Rectal smooth muscle tissue (tissue), 1 donor: ENCODE data around the gene AKR1A1.

ENCODE experiments used
- H3K27ac ChIP-seq: one replicate; pipeline ENCODE4 v1.7.0; 2013; ENCODE audit warnings: low read depth, low read length, inconsistent platforms
- H3K27me3 ChIP-seq: one replicate; pipeline ENCODE4 v1.7.0; 2013; ENCODE audit warnings: low read length; ENCODE audit not compliant: control insufficient read depth, insufficient read depth
- H3K36me3 ChIP-seq: one replicate; pipeline ENCODE4 v1.7.0; 2013; ENCODE audit warnings: low read length; ENCODE audit not compliant: control insufficient read depth, insufficient read depth
- H3K4me1 ChIP-seq: one replicate; pipeline ENCODE4 v1.7.0; 2013; ENCODE audit warnings: low read length; ENCODE audit not compliant: control insufficient read depth, insufficient read depth
- H3K4me3 ChIP-seq: one replicate; pipeline ENCODE4 v1.7.0; 2013; ENCODE audit warnings: low read length
- H3K9ac ChIP-seq: one replicate; pipeline ENCODE4 v1.7.0; 2013; ENCODE audit warnings: low read length

Gene AKR1A1

DNA sequence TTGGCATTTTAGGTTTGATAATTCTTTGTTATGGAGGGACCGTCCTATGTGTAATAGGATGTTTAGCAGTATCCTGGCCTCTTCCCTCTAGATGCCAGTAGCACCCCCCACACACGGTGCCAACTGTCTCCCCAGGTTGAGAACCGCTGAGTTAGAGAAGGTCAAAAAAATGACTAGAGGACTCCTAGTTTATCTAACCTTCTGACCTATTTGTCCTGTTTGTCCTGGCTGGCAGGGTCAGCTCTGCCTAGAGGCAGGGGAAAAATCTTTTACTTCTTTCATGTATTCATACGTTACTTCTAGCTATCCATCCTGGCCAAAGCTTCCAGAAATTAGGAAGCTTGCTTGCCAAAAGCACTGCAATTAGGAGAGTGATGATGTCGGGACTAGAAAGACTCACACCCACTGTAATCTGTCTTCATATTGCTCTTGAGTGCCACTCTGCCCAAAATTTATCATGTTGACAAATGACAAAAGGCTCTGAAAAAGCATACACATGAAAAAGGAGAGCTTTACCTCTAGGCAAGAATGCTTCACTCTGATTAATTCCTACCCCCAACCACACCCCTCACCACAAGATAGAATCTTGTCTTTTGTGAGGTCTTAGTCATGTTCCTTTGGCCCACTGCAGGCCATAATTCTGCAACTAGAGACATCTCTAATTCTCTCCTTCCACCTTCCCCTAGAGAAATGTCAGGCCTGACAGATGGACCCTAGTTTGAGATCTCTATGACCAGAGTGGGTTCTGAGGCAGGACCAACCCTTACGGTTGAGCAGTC, 14.4 kb upstream of the AKR1A1 start:
- no peak overlapping the region for H3K4me3 ChIP-seq
- no peaks in the 10 kb centered on the region for H3K36me3 ChIP-seq
- no peaks in the 10 kb centered on the region for H3K4me1 ChIP-seq
- no peaks in the 10 kb centered on the region for H3K27me3 ChIP-seq
- no peak overlapping the region for H3K9ac ChIP-seq
- H3K27ac ChIP-seq = no peak overlapping the region

DNA sequence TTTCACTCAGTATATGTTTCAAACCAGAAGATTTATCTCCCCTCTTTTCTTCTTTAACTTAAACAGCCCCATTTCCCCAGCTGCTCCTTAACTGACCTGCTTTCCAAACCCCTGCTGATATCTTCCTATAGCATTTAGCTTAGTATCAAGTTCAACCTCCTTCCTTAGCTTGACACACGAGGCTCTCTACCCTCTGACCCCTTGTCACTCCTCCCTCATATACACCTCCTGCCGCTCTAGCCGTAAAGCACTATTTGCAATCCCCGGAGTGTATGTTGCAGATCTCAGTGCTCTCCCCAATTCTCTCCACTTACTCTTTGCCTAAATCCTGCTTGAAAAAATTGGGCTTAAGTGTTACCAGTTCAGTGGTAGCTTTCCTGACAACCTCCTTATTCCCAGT, 13.7 kb upstream of the AKR1A1 start:
- no peak overlapping the region for H3K27ac ChIP-seq
- H3K9ac ChIP-seq = no peak overlapping the region
- H3K4me1 ChIP-seq = no peaks in the 10 kb centered on the region
- H3K36me3 ChIP-seq = no peaks in the 10 kb centered on the region
- H3K27me3 ChIP-seq = no peaks in the 10 kb centered on the region
- H3K4me3 ChIP-seq = no peak overlapping the region

GRCh38 chr1:45541193-45541592, 9.4 kb upstream of the AKR1A1 start:
- no peak overlapping the region for H3K27ac ChIP-seq
- no peak overlapping the region for H3K4me3 ChIP-seq
- H3K9ac ChIP-seq = no peak overlapping the region
- H3K36me3 ChIP-seq = no peaks in the 10 kb centered on the region
- no peaks in the 10 kb centered on the region for H3K27me3 ChIP-seq
- no peaks in the 10 kb centered on the region for H3K4me1 ChIP-seq

DNA sequence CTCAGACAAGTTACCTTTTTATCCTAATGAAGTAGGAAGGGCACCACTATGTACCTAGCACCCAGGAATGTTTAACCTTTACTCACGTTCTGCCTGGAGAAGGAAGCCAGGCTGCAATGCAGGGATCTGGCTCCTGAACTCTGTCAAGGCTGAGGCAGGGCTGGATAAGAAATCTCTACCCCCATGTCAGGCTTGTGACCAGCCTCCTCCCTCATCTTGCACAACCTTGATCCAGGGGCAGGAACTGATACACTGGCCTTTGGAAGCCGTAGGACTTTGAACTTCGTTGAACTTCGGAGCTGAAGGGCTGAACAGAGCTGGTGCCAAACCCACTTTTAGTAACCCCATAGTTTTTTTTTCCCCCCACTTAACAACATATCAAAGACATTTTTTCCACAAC, 8.0 kb upstream of the AKR1A1 start:
- no peak overlapping the region for H3K4me3 ChIP-seq
- no peaks in the 10 kb centered on the region for H3K36me3 ChIP-seq
- no peaks in the 10 kb centered on the region for H3K4me1 ChIP-seq
- no peak overlapping the region for H3K27ac ChIP-seq
- no peaks in the 10 kb centered on the region for H3K27me3 ChIP-seq
- H3K9ac ChIP-seq = no peak overlapping the region

DNA sequence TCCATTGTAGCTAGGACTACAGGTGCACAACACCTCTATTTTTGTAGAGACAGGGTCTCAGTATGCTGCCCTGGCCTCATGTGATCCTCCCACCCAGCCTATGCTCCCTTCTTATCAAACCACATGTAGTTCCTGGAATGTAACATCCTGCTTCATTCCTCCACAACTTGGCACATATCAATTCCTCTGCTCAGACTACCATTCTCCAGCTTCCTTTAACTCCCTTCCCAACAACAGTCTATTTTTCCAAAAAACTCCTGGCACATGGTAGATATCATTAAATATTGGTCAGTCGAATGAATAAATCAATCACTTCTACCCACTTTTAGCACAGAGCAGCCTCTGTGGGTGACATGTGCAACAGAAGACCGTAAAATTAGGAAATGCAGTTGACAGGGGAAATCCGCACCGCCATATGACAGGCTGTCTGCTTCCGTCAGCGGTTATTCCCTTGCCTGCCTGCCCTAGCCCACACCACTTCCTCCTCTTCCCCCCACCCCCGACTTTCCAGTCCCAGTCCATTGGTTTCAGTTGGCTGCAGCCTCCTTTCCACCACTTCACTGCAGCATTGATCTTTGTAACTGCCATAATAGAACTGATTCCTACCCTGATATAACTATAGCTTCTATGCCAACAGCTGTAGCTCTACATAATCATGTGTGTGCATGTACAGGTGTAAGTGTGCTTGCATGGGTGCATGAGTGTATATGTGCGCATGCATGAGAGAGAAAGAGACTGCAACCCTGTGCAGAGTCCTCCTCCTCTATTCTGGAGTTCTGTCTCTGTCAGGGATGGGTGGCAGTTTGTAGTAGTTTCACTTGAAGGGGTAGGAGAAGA, 6.8 kb upstream of the AKR1A1 start:
- Histone ChIP-seq H3K4me3 (no peak overlapping the region), H3K9ac (no peak overlapping the region), H3K27ac (no peak overlapping the region), H3K27me3 (no peaks in the 10 kb centered on the region), H3K36me3 (no peaks in the 10 kb centered on the region), H3K4me1 (no peaks in the 10 kb centered on the region)

DNA sequence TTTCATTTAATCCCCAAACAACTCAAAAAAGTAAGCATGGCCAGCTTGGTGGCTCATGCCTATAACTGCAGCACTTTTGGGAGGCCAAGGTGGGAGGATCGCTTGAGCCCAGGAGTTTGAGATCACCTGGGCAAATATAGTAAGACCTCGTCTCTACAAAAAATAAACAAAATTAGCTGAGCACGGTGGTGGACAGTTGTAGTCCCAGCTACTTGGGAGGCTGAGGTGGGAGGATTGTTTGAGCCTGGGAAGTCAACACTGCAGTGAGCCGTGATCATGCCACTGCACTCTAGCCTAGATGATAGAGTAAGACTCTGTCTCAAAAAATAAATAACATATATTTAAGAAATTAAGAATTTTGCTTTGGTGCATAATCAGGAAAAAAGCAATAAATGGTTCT, 6.1 kb upstream of the AKR1A1 start:
- H3K36me3 ChIP-seq = no peaks in the 10 kb centered on the region
- H3K4me1 ChIP-seq = no peaks in the 10 kb centered on the region
- no peak overlapping the region for H3K27ac ChIP-seq
- H3K27me3 ChIP-seq = no peaks in the 10 kb centered on the region
- no peak overlapping the region for H3K9ac ChIP-seq
- no peak overlapping the region for H3K4me3 ChIP-seq

- H3K9ac ChIP-seq = no peak overlapping the region
- no peaks in the 10 kb centered on the region for H3K36me3 ChIP-seq
- no peaks in the 10 kb centered on the region for H3K27me3 ChIP-seq
- H3K4me3 ChIP-seq = no peak overlapping the region
- H3K4me1 ChIP-seq = no peaks in the 10 kb centered on the region
- H3K27ac ChIP-seq = no peak overlapping the region
These were observed 5.6 kb upstream of the AKR1A1 start for GRCh38 chr1:45545019-45545493.

DNA sequence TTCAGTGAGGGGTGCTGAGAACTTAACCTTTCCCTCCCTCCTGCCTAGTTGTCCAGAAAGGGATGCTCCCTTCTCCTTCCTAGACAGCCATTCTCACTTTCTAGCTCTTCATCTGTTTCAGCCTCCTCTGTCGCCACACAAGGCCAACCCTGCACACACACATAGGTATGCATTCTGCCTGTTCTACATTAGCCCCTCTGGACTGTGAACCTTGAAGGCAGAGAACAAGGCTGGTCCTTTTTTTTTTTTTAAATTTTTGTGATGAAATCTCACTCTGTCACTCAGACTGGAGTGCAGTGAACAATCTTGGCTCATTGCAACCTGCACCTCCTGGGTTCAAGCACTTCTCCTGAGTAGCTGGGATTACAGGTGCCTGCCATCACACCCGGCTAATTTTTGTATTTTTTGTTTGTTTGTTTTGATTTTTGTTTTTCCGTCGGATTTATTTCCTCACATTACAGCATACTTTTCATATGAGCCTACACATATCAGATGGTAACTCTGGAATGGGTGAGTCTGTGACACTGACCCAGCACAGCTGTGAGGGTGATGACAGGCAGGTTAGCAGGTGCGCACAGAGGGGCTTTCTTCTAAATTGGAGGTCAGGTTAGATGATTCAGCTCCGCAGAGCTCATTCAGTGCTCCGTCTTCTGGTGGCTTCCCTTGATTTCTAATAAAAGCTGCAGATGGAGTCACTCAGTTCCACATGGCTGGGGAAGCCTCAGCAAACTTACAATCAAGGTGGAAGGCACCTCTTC, 4.9 kb upstream of the AKR1A1 start:
- Histone ChIP-seq H3K27ac (no peak overlapping the region), H3K27me3 (no peaks in the 10 kb centered on the region), H3K4me3 (no peak overlapping the region), H3K9ac (no peak overlapping the region), H3K4me1 (no peaks in the 10 kb centered on the region), H3K36me3 (no peaks in the 10 kb centered on the region)

- H3K4me3 ChIP-seq = peak overlapping the region; percentile 87
- H3K9ac ChIP-seq = no peak overlapping the region
- peaks cover 7% of the 10 kb centered on the region for H3K4me1 ChIP-seq
- no peaks in the 10 kb centered on the region for H3K27me3 ChIP-seq
- H3K36me3 ChIP-seq = peaks cover 2% of the 10 kb centered on the region
- no peak overlapping the region for H3K27ac ChIP-seq
These were observed 1.1 kb downstream of the AKR1A1 start for GRCh38 chr1:45551684-45552083.

GRCh38 chr1:45552331-45552730, 1.7 kb downstream of the AKR1A1 start:
- Histone ChIP-seq H3K4me3 (peak overlapping the region; percentile 23), H3K27me3 (no peaks in the 10 kb centered on the region), H3K27ac (no peak overlapping the region), H3K9ac (no peak overlapping the region), H3K4me1 (peaks cover 7% of the 10 kb centered on the region), H3K36me3 (peaks cover 2% of the 10 kb centered on the region)

DNA sequence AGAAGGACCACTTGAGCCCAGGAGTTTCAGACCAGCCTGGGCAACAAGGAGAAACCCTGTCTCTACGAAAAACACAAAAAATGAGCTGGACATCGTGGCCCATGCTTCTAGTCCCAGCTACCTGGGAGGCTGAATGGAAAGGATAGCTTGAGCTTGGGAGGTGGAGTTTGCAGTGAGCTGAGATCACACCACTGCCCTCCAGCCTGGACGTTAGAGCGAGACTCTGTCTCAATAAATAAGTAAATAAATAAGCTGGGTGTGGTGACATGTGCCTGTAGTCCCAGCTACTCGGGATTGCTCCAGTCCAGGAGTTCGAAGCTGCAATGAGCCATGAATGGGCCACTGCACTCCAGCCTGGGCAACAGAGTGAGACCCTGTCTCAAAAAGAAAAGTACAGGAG, 3.6 kb downstream of the AKR1A1 start:
- peaks cover 2% of the 10 kb centered on the region for H3K36me3 ChIP-seq
- H3K9ac ChIP-seq = no peak overlapping the region
- H3K4me3 ChIP-seq = no peak overlapping the region
- H3K4me1 ChIP-seq = peaks cover 9% of the 10 kb centered on the region
- H3K27me3 ChIP-seq = no peaks in the 10 kb centered on the region
- H3K27ac ChIP-seq = no peak overlapping the region

DNA sequence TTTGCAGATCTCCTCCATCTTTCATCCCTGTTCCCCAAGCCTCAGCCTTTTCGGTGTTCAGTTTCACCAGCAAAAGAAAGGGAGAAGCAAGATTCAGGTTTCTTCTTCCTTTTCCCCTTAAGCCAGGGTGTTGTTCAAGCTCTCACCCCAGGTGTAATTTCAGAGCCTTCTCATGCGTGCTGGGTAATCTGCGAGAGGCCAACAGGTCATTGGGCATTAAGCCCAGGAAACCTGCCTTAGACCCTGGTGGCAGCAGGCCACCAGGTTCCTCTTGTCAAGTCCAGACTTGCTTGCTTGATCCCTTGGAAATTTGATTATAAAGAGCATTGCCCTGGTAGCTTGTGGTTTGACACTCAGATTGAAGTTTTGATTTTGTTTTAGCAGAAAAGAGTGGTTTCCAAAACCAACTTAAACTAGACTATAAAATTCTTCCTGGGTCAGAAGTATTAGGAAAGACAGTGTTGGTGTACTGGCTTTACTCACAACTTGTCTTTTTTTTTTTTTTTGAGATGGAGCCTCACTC, 6.9 kb downstream of the AKR1A1 start:
- no peaks in the 10 kb centered on the region for H3K27me3 ChIP-seq
- H3K9ac ChIP-seq = no peak overlapping the region
- H3K4me1 ChIP-seq = peaks cover 2% of the 10 kb centered on the region
- H3K4me3 ChIP-seq = no peak overlapping the region
- no peak overlapping the region for H3K27ac ChIP-seq
- peaks cover 4% of the 10 kb centered on the region for H3K36me3 ChIP-seq
